HG02870 (cell line): Measurements from ENCODE around the gene SCNN1G.

Experiments used
- ATAC-seq: cut with Tn5 transposase; IDR thresholded peaks from one replicate; pipeline ENCODE4 v1.9.1; 2021; ENCODE audit warnings: mild to moderate bottlenecking, moderate library complexity; ENCODE audit not compliant: unreplicated experiment

SCNN1G gene

DNA sequence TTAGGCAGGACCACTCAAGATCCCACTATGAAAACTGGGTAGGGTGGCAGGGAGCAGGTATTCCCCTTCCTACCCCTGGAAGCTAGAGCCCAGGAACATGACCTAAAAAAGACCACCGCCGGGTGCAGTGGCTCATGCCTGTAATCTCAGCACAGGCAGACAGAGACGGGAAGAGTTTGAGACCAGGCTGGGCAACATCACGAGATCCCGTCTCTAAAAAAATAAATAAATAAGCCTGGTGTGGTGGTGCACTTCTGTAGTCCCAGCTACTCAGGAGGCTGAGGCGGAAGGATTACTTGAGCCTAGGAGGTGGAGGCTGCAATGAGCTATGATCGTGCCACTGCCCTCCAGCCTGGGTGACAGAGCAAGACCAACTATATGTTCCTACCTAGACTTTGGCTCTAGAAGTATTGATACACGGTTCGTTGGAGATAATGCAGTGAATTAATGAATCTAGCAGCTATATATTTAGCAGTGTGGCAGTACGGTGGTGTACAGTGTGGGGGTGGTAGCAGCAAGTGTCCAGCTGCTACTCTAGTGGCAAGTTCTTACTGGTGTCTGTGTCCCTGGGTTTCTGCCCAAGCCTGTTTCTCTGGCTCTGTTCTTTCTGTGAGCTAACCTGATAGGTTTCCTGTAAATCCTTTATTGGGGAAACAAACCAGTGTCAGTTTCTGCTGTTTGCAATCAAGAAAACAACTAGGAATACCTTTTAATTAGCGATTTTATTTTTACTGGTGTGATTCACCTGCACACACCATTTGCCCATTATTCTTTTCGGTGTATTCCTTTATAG, 30.0 kb upstream of the SCNN1G start:
- ATAC-seq = no peak

GRCh38 chr16:23155445-23156049, 27.0 kb upstream of the SCNN1G start:
- no peak for ATAC-seq

- ATAC-seq = no peak
Measured at GRCh38 chr16:23156110-23156509, 26.4 kb upstream of the SCNN1G start.

DNA sequence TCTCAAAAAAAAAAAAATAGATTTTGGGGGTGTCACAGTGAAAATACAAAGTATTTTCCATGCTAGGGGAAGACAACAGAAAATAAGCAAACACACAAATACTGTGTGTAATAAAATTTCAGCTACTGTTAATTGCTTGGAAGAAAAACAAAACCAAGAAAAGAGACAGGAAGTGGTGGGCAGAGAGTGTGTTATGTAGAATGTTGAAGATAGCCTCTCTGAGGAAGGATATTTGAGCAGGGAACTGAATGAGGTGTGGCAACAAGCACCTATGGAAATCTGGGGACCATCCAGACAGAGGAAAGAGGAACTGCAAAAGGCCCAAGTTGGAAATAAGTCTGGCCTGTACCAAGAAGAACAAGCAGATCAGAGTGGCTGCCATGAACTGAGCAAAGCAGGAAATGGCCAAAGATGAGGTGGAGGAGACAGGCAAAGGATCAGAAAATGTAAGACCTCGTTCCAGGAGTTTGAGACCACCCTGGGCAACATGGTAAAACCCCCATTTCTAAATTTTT, 25.5 kb upstream of the SCNN1G start:
- no peak for ATAC-seq

DNA sequence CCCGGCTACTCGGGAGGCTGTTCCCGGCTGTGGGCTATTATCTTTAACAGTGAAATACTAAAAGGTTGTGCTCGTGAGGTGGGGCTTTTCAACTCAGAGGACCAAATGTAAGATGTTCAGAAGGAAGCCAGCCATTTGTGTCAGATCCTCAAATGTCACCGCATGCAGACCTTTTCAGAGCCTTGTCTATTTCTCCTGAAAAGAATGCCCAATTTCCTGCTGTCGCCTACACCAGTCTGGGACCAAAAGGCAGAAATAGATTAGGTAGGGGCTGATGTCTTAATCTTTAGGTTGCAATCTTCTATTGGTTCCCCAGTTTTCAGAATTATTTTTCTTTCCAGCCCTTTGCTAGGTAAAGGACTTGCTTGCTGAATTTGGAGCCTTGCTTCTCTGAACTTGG, 24.4 kb upstream of the SCNN1G start:
- no peak for ATAC-seq

DNA sequence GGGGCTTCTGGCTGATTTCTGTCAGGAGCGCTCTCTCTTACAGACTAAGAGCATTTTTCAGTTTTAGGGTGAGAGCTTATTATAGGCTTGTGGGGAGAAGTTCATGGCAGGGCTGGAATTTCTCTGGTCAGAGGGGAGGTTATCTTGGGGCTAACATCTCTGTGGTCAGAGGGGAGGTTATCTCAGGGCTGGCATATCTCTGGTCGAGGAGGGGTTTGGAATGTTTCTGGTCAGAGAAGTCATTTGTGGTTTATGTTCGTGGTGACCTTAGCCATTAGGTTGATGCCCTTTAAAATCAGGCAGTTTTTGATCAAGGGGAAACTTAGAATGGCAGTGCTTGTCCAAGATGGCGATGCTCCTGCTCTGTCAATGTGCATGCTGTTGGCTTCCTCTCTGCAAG, 22.5 kb upstream of the SCNN1G start:
- ATAC-seq = no peak

DNA sequence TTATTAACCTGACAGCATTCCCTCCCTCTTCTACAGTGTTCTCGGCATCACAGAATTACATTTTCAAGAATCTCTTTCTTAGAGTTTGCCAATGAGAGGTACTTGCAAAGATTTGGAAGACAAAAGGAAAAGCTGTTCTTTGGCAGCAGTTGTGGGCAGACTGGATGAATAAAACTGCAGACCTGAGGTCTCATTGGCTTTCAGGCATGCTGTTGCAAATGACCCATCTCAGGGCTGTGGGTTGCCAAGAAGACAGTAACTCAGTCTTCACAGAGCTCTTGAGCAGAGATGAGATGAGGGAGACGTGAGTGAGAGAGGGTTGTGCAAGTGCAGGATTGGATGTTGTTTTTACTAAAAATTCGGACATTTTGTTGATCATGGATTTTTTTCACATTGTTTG, 22.0 kb upstream of the SCNN1G start:
- ATAC-seq = no peak

GRCh38 chr16:23163921-23164320, 18.6 kb upstream of the SCNN1G start:
- no peak for ATAC-seq

DNA sequence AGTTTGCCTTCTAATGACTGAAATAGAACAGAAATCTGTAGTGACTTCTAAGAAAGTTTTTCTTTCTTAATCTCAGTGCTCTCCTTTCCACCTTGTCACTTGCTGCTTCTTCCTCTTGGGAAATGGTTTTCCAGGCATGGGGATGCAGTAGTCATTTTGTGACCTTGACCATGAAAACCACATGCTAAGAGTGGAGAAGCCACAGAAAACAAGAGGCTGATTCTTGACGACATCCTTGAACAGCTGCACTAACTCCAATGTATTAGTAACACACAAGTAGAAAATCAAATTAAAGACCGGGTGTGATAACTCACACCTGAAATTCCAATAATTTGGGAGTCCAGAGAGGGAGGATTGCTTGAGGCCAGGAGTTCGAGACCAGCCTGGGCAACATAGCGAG, 17.8 kb upstream of the SCNN1G start:
- no peak for ATAC-seq

DNA sequence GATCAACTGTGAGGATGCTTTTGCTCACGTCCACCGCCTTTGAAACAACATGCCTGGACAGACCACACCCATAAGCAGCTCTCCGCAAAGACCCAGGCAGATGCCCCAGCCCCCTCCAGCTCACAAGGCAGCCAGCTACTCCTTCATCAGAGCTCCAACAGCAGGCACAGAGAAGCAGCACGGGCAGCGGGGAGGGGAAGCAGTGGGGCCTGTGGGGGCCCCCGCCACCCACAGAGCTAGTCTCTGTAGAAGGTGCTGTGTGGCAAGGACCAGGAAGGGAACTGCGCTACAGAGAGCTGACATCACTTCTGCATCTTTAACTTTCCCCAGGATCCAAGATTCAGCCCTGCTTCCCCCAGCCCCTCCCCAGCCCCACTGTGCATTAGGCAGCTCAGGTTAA, 10.0 kb upstream of the SCNN1G start:
- ATAC-seq = no peak

DNA sequence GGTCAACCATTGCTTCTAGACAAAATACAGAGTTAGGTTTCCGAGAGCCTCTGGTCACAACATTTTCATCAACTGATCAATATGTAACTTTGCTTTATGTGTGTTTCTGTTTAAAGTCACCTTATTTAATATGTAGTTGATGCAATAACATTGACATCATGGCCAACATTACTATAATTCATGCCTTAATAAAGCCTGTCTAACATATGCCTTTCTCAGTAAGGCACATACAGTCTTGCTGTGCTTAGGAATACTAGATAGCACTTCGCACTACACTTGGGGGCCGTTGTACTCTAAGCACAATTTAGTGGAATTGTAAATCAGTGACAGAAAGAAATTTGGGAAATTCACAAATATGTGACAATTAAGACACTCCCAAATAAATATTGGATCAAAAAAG, 9.6 kb upstream of the SCNN1G start:
- ATAC-seq = no peak

DNA sequence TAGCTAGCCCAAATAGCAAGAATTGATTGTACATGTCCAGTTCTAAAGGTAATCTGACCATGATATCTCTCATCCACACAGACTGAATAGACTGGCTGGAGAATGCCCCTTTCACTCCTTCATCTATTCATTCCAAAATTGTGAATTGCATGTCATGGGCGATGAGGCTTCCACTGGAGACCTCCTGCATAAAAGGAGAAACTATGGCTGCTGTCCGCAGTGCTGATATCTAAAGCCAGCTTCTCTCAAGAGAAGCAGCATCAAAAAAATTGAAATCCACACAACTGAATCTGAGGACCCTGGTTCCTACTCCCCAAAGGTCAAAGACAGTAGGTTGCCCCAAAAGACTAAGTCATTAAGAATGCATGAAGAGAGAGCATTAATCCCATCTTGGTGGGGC, 7.9 kb upstream of the SCNN1G start:
- no peak for ATAC-seq

- no peak for ATAC-seq
Measured at GRCh38 chr16:23175651-23176050, 6.9 kb upstream of the SCNN1G start.

DNA sequence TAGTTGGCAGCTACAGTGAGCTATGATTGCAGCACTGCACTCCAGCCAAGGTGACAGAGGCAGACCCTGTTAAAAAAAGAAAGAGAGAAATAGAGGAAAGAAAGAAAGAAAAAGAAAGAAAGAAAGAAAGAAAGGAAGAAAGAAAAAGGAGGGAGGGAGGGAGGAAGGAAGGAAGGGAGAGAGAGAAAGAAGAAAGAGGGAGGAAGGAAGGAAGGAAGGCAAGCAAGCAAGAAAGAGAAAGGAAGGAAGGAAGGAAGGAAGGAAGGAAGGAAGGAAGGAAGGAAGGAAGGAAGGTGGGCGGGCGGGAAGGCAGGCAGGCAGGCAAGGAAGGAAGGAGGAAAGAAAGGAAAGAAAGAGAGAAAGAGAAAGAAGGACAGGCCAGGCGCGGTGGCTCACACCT, 1.0 kb upstream of the SCNN1G start:
- ATAC-seq = no peak

DNA sequence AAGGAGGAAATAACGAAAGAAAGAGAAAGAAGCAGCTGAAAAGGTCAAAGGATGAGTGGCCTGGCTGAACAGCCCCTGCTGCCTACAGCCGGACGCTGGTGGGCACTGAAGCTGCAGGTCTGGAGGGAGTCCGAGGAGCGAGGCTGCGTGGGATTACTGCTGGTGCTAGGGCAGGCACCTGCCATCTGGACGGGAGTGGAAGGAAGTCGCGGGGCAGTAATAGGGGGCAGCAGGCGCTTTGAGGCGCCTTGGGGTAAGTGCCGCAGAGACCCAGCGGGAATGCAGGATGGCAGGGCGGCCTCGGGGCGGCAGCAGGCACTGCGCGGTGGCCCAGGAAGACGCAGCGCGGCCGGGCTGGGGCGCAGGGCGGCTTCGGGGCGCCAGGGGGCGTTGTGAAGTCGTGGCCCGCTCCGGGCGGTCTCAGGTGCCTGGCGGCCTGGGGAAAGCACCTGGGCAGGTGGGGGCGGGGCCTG, 303 bp upstream of the SCNN1G start:
- peak; percentile 68 for ATAC-seq

- no peak for ATAC-seq
Measured at GRCh38 chr16:23183543-23183862, 958 bp downstream of the SCNN1G start.

DNA sequence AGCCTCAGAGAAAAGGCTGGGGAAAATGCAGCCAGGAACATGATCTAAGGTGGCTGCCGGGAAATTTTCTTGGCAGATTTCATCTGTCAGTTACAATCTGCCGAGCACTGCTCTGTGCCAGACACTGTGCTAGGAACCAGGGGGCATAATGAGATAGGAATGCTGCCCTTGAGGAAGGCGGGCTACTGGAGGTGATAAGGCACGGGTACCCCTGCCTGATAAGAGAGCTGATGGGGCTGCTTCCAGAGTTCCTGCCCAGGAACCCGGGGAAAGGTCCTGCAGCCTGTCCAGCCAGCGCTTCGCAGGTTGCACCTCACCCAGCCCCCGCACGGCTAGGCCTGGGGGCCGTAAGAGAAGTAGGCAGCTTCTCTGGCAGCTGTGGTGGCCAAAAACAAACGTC, 3.1 kb downstream of the SCNN1G start:
- no peak for ATAC-seq

GRCh38 chr16:23186171-23186570, 3.6 kb downstream of the SCNN1G start:
- ATAC-seq = no peak

- no peak for ATAC-seq
Measured at GRCh38 chr16:23187341-23187740, 4.8 kb downstream of the SCNN1G start.

DNA sequence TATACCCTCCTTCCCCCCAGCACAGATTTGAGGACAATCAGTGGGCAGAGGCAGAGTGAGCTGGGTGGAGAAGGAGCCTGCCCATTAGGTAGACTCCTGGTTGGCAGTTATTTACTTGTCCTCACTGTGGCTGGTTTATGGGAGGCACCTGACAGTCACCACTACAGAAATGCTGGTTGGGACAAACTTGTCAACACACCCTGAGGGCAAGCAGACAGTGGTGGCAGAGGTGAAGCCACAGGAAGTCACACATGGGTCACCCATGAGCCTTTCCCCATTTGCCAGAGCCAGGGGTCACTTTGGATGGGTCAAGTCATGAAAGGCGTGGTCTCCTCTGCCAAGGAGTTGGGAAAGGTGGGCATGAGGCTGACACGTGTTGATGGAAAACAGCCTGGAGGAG, 6.4 kb downstream of the SCNN1G start:
- no peak for ATAC-seq

- no peak for ATAC-seq
Measured at GRCh38 chr16:23194497-23195221, 12.1 kb downstream of the SCNN1G start.
